ENCODE measurements around the gene IVNS1ABP.

DNA sequence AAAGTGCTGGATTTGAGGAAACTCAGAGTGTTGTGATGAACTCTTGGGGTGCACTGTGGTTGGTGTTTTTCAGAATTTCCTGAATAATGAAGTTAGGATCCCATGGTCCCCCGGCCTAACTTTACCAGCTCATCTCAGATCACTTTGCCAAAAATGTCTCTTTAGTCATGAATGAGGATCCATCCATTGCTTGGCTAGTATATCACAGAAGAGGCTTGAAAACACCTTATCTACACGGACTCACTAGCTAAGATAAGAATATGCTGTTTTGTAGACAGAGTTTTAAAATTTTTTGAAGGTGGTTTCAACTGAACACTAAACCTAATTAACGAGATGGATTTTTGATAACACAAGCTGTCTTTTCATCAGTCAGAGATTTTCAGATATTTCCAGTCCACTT, 53.8 kb downstream of the IVNS1ABP start:
- TF ChIP-seq, protein P1, sequence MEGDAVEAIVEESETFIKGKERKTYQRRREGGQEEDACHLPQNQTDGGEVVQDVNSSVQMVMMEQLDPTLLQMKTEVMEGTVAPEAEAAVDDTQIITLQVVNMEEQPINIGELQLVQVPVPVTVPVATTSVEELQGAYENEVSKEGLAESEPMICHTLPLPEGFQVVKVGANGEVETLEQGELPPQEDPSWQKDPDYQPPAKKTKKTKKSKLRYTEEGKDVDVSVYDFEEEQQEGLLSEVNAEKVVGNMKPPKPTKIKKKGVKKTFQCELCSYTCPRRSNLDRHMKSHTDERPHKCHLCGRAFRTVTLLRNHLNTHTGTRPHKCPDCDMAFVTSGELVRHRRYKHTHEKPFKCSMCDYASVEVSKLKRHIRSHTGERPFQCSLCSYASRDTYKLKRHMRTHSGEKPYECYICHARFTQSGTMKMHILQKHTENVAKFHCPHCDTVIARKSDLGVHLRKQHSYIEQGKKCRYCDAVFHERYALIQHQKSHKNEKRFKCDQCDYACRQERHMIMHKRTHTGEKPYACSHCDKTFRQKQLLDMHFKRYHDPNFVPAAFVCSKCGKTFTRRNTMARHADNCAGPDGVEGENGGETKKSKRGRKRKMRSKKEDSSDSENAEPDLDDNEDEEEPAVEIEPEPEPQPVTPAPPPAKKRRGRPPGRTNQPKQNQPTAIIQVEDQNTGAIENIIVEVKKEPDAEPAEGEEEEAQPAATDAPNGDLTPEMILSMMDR (IDR thresholded peaks at IDR 0.05), result no peak
- TF ChIP-seq POLR2A (IDR thresholded peaks at IDR 0.05) (no peak), POLR2AphosphoS5 (IDR thresholded peaks at IDR 0.05) (no peak)

Data from suprapubic skin (tissue), 4 donors.